NT2/D1 (cell line): ENCODE results near the gene TIAL1.
"Not testable (repeated sequence)": the region's sequence is repeated elsewhere in the genome, so short reads cannot be mapped to it uniquely, and the experiment has no call there.

Experiments
- DNase-seq: peaks from one replicate; pipeline ENCODE4 v3.0.0-alpha.2; 2011; ENCODE audit warnings: low read depth, low spot score
- H3K27me3 ChIP-seq: 2 replicates; pipeline ENCODE4 v1.6.0; 2011; ENCODE audit warnings: mild to moderate bottlenecking; ENCODE audit not compliant: insufficient read length, insufficient read depth
- H3K36me3 ChIP-seq: 2 replicates; pipeline ENCODE4 v1.6.1; 2011; ENCODE audit warnings: mild to moderate bottlenecking, low read length, mixed read lengths; ENCODE audit not compliant: insufficient read depth, insufficient read length
- H3K4me1 ChIP-seq: 2 replicates; pipeline ENCODE4 v1.5.1; 2011; ENCODE audit not compliant: insufficient read depth, insufficient read length
- H3K4me3 ChIP-seq: 2 replicates; pipeline ENCODE4 v1.5.1; 2011; ENCODE audit warnings: low read depth; ENCODE audit not compliant: insufficient read length
- H3K9ac ChIP-seq: 2 replicates; pipeline ENCODE4 v1.6.0; 2011; ENCODE audit warnings: low read depth; ENCODE audit not compliant: insufficient read length
- H3K9me3 ChIP-seq: 2 replicates; pipeline ENCODE4 v1.5.1; 2011; ENCODE audit warnings: mild to moderate bottlenecking, low read length; ENCODE audit not compliant: insufficient read depth
- SUZ12 ChIP-seq: IDR thresholded peaks from 2 replicates; pipeline ENCODE4 v1.6.1; 2011; ENCODE audit not compliant: insufficient read length, insufficient read depth; ENCODE audit errors: extremely low read depth
- YY1 ChIP-seq: IDR thresholded peaks from 2 replicates; pipeline ENCODE4 v1.6.1; 2011; ENCODE audit not compliant: insufficient read length, insufficient read depth
- ZNF274 ChIP-seq: IDR thresholded peaks from 2 replicates; pipeline ENCODE4 v1.6.1; 2011; ENCODE audit warnings: mild to moderate bottlenecking, low read depth, low read length

TIAL1 gene

DNA sequence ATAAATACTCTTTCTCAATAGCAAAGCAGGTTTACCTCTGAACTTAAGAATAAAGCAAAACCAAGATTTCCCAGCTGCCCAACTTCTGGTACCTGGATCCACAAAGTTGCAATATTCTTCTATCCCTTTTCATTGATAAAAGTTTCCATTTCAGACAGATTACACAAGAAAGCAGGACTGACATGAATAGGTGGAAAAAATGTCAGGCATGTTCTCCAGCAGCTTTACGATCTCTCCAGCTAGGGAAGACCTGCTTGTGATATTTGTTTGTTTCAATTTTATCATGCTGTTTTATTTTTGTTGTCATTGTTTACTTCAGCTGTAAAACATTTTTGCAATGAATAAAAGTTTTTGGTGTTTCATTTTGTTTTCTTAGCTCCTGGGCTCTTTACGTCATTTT lies 63.3 kb downstream of the TIAL1 start:
- H3K4me3 ChIP-seq = no peak overlapping the region
- H3K36me3 ChIP-seq = no peaks in the 10 kb centered on the region
- no peak for TF ChIP-seq ZNF274
- DNase-seq = no peak
- no peak overlapping the region for H3K9ac ChIP-seq
- no peaks in the 10 kb centered on the region for H3K27me3 ChIP-seq
- H3K9me3 ChIP-seq = no peaks in the 10 kb centered on the region
- peaks cover 1% of the 10 kb centered on the region for H3K4me1 ChIP-seq

DNA sequence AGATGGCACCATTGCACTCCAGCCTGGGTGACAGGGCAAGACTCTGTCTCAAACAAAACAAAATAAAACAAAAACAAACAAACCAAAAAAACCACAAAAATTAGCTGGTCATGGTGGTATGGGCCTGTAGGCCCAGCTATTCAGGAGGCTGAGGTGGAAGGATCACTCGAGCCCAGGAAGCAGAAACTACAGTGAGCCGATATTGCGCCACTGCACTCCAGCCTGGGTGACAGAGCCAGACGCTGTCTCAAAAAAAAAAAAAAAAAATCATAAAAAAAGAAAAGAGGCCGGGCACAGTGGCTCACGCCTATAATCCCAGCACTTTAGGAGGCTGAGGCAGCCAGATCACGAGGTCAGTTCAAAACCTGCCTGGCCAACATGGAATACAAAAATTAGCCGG lies 64.0 kb downstream of the TIAL1 start:
- H3K4me1 ChIP-seq, DNase-seq: not testable (repeated sequence)

DNA sequence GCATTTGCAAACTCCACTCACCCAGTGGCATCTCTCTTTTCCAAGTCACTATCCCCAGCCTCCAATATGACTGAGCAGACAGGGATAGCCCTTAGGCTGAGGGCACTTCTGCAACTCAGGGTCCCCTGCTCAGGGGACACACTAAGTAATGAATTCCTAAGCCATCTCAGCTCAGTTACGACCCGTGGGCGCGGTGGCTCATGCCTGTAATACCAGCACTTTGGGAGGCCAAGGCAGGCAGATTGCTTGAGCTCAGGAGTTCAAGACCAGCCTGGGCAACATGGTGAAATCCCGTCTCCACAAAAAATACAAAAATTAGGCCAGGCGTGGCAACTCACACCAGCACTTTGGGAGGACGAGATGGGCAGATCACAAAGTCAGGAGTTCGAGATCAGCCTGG lies 64.5 kb downstream of the TIAL1 start:
- not testable (repeated sequence) for H3K9me3 ChIP-seq

More for the DNA sequence above, 64.0 kb downstream of the TIAL1 start:
- H3K27me3 ChIP-seq, H3K9ac ChIP-seq, H3K4me3 ChIP-seq, H3K36me3 ChIP-seq, H3K9me3 ChIP-seq: not testable (repeated sequence)

DNA sequence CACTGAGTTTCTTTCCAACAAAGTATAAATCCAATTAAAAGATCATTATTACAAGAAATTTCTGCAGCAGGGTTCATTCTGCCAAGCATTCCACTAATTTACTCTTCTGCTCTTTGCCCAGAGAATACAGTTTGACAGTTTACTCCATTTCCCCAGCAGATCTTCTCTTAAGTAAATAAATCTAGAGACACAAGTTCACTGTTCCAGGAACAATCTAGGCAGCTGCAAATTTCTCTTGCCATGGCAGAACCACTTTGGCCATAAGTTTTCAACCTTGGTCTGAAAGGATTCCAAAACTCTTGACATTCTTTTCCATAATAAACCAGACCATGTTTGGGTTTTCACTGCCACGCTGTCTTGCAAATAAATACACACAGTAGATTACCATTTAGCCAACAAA lies 65.7 kb downstream of the TIAL1 start:
- no peak for TF ChIP-seq SUZ12
- no peak for TF ChIP-seq YY1
- no peak for TF ChIP-seq ZNF274

More for the DNA sequence above, 64.5 kb downstream of the TIAL1 start:
- H3K4me3 ChIP-seq, DNase-seq, H3K9ac ChIP-seq, H3K36me3 ChIP-seq, H3K4me1 ChIP-seq, H3K27me3 ChIP-seq: not testable (repeated sequence)

DNA sequence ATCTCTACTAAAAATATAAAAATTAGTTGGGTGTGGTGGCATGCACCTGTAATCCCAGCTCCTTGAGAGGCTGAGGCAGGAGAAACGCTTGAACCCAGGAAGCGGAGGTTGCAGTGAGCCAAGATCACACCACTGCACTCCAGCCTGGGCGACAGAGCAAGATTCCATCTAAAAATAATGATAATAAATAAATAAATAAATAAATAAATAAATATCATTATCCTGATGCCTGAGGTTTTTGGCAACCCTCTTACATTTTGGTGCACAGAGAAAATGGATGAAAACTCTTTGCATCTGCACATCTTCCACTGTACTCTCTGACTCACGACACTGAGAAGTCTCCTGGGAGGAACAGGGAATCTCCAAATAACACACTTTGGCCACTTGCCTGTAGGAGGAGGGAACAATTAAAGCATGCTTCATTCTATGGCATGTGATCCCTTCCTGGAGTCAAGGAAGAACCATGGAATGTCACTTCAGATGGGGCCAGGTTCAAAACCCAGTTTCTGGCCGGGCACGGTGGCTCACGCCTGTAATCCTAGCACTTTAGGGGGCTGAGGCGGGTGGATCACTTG lies 68.0 kb downstream of the TIAL1 start:
- not testable (repeated sequence) for H3K4me3 ChIP-seq, H3K4me1 ChIP-seq, H3K9ac ChIP-seq, H3K9me3 ChIP-seq, H3K27me3 ChIP-seq, DNase-seq
- peaks cover 18% of the 10 kb centered on the region for H3K36me3 ChIP-seq

More for the DNA sequence above, 65.7 kb downstream of the TIAL1 start:
- no peak for DNase-seq
- H3K36me3 ChIP-seq = peaks cover 5% of the 10 kb centered on the region
- H3K9me3 ChIP-seq = no peaks in the 10 kb centered on the region
- no peaks in the 10 kb centered on the region for H3K27me3 ChIP-seq
- no peak overlapping the region for H3K4me3 ChIP-seq
- no peak overlapping the region for H3K9ac ChIP-seq
- no peaks in the 10 kb centered on the region for H3K4me1 ChIP-seq

DNA sequence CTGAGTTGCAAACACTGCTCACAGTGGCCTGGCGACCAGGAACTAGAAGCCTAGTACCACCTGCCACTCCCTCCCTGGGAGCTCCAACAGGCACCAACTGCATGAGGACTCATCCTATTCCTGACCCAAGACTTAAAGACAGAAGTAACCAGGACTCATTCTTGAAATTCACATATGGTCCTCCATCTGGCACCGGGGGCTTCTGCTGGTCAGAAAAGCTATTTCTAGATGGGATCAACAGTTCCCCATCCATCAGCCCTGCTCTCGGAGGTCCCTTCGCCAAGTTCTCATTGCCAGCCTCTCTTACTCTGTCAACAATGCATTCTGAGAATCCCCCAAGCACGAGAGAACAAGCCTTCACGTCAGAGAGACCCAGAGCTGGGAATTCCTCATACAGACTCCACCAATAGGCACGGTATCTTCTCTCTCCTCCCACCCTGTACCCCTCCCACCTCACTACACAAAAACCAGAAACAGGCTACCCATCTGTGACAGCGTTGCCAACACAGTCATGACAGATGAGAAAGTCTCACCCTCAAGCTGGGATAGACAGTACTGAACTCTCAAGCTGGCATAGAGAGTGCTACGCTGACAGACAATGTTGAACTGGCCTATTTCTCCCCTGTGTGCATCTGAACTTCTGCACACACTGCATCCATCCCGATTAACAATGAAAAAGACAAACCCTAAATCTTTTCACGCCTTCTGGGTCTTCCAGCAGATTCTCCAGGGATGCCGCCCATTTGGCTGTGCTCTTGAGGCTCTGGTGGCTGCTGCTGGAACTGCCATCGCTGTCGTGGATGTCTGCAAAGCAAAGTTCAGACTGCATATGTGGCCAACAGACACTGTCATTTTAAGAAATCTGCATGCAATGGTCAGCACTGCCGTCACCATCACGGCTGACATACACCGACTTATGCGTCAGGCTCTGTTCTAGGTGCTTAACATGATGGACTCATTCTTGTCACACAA lies 69.9 kb downstream of the TIAL1 start:
- no peak for TF ChIP-seq ZNF274
- TF ChIP-seq SUZ12 = no peak
- TF ChIP-seq YY1 = no peak
- peaks cover 4% of the 10 kb centered on the region for H3K4me1 ChIP-seq
- no peaks in the 10 kb centered on the region for H3K9me3 ChIP-seq
- no peak overlapping the region for H3K9ac ChIP-seq
- DNase-seq = no peak
- no peaks in the 10 kb centered on the region for H3K27me3 ChIP-seq
- no peak overlapping the region for H3K4me3 ChIP-seq
- H3K36me3 ChIP-seq = peaks cover 21% of the 10 kb centered on the region

DNA sequence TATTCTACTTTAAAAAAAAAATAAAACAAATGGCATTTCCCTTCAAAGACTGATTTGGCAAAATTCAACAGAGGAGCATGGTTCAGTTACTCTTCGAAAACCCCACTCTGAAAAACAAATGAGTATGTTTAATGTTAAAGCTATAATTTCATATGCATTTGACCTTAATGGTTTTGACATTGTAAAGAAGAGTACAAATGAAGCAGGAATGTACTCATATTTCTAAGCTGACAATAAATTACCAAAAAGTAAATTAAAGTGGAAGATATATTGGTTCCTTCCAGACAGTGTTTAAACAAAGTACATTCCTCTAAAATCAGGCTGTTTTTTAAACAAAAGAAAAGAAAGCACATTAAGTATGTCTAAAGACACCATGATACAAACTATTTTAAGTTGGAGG lies 70.6 kb downstream of the TIAL1 start:
- no peaks in the 10 kb centered on the region for H3K27me3 ChIP-seq

DNA sequence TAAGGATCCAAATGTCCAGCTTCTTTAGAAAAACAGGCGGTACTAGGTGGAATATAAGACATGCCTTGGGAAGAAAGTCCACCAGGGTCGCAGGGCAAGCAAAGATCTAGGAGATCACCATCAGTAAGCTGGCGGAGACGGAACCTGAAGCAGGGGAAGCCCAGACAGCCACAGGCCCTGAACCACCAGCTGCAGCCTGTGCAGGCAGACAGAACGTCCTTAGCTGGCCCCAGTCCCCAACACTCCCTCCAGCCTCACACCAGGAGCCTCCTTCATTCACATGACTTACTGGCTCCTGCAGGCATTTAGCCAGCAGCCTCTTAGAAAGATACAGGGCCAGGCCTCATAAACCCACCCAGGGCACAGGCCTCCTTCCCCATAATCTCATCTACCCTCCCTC lies 71.6 kb downstream of the TIAL1 start:
- no peak for DNase-seq
- H3K9me3 ChIP-seq = no peaks in the 10 kb centered on the region
- no peak for TF ChIP-seq SUZ12
- TF ChIP-seq ZNF274 = no peak
- TF ChIP-seq YY1 = no peak
- no peak overlapping the region for H3K9ac ChIP-seq
- H3K36me3 ChIP-seq = peaks cover 21% of the 10 kb centered on the region
- H3K4me3 ChIP-seq = no peak overlapping the region
- H3K4me1 ChIP-seq = peaks cover 5% of the 10 kb centered on the region
- no peaks in the 10 kb centered on the region for H3K27me3 ChIP-seq

More for the DNA sequence above, 70.6 kb downstream of the TIAL1 start:
- no peaks in the 10 kb centered on the region for H3K9me3 ChIP-seq
- H3K9ac ChIP-seq = no peak overlapping the region
- H3K4me3 ChIP-seq = no peak overlapping the region
- peaks cover 5% of the 10 kb centered on the region for H3K4me1 ChIP-seq
- H3K36me3 ChIP-seq = peaks cover 21% of the 10 kb centered on the region
- DNase-seq = no peak
- no peak for TF ChIP-seq ZNF274
- no peak for TF ChIP-seq YY1
- no peak for TF ChIP-seq SUZ12
